Skeletal muscle satellite cell (primary cell): ENCODE data around the gene TMEM169.

Experiments
- H3K27me3 ChIP-seq: 2 replicates; pipeline ENCODE4 v1.7.0; 2013; ENCODE audit warnings: low read length; ENCODE audit not compliant: control insufficient read depth, insufficient read depth
- H3K36me3 ChIP-seq: 2 replicates; pipeline ENCODE4 v1.7.0; 2013; ENCODE audit warnings: mild to moderate bottlenecking, control low read depth, low read length; ENCODE audit not compliant: insufficient read depth
- H3K4me1 ChIP-seq: 2 replicates; pipeline ENCODE4 v1.7.0; 2013; ENCODE audit warnings: low read length; ENCODE audit not compliant: control insufficient read depth, insufficient read depth
- H3K4me2 ChIP-seq: 2 replicates; pipeline ENCODE4 v1.7.0; 2013; ENCODE audit warnings: mild to moderate bottlenecking, low read length
- H3K4me3 ChIP-seq: 2 replicates; pipeline ENCODE4 v1.7.0; 2013; ENCODE audit warnings: low read length
- H3K9ac ChIP-seq: 2 replicates; pipeline ENCODE4 v1.7.0; 2013; ENCODE audit warnings: mild to moderate bottlenecking, low read depth, low read length, moderate library complexity
- H3K9me3 ChIP-seq: replicated peaks from 2 replicates; pipeline ENCODE4 v1.7.0; 2013; ENCODE audit warnings: mild to moderate bottlenecking, control low read depth, low read length

Gene TMEM169

GRCh38 chr2:216117561-216118340 lies 36.0 kb downstream of the TMEM169 start:
- no peak overlapping the region for H3K9ac ChIP-seq
- H3K9me3 ChIP-seq: no peaks in the 10 kb centered on the region
- no peak overlapping the region for H3K4me2 ChIP-seq
- H3K36me3 ChIP-seq: peaks cover 88% of the 10 kb centered on the region
- peaks cover 22% of the 10 kb centered on the region for H3K4me1 ChIP-seq
- H3K27me3 ChIP-seq: no peaks in the 10 kb centered on the region
- H3K4me3 ChIP-seq: no peak overlapping the region

- H3K36me3 ChIP-seq: peaks cover 87% of the 10 kb centered on the region
- H3K9ac ChIP-seq: no peak overlapping the region
- H3K4me1 ChIP-seq: peaks cover 22% of the 10 kb centered on the region
- no peaks in the 10 kb centered on the region for H3K9me3 ChIP-seq
- H3K4me3 ChIP-seq: no peak overlapping the region
- H3K4me2 ChIP-seq: no peak overlapping the region
- no peaks in the 10 kb centered on the region for H3K27me3 ChIP-seq
Observed at GRCh38 chr2:216118474-216118873, 36.8 kb downstream of the TMEM169 start.

- H3K9ac ChIP-seq: no peak overlapping the region
- peaks cover 22% of the 10 kb centered on the region for H3K4me1 ChIP-seq
- peaks cover 86% of the 10 kb centered on the region for H3K36me3 ChIP-seq
- no peaks in the 10 kb centered on the region for H3K27me3 ChIP-seq
- H3K9me3 ChIP-seq: no peaks in the 10 kb centered on the region
- no peak overlapping the region for H3K4me2 ChIP-seq
- no peak overlapping the region for H3K4me3 ChIP-seq
Observed at GRCh38 chr2:216119146-216119545, 37.4 kb downstream of the TMEM169 start.

DNA sequence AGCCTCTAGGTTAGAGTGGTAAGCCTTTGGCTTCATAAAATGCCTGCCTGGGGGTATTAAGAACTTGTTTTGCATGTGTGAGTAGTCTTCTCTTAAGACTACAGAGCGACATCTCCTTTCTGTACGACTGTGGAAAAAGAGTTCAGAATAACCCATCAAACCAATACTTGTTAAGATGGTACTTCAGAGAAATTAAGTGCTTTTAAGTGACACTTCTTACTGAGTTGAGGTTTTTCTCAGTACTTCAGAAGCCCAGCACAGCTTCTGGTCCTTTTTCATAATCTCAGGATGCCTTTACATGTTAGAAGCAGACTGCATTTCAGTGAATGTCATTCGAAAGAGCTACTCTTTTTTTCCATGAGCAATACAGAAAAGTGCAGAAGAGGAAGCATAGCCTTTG lies 38.3 kb downstream of the TMEM169 start:
- no peak overlapping the region for H3K4me3 ChIP-seq
- no peaks in the 10 kb centered on the region for H3K9me3 ChIP-seq
- H3K36me3 ChIP-seq: peaks cover 90% of the 10 kb centered on the region
- H3K4me2 ChIP-seq: no peak overlapping the region
- no peak overlapping the region for H3K9ac ChIP-seq
- peaks cover 22% of the 10 kb centered on the region for H3K4me1 ChIP-seq
- H3K27me3 ChIP-seq: no peaks in the 10 kb centered on the region

- Histone ChIP-seq H3K36me3 (peaks cover 96% of the 10 kb centered on the region), H3K27me3 (no peaks in the 10 kb centered on the region), H3K4me1 (peaks cover 13% of the 10 kb centered on the region), H3K4me3 (no peak overlapping the region), H3K9me3 (no peaks in the 10 kb centered on the region), H3K9ac (no peak overlapping the region), H3K4me2 (no peak overlapping the region)
Observed at GRCh38 chr2:216121255-216121654, 39.5 kb downstream of the TMEM169 start.

DNA sequence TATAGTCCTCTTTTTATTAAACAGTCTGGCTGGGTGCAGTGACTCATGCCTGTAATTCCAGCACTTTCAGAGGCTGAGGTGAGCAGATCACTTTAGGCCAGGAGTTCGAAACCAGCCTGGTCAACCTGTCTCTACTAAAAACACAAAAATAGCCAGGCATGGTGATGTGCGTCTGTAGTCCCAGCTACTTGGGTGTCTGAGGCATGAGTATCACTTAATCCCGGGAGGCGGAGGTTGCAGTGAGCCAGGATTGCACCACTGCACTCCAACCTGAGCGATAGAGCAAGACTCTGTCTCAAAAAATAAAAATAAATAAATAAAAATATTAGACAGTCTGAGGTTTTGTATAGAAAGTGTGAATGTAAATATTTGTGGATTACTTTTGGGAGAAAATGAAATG lies 45.2 kb downstream of the TMEM169 start:
- H3K4me1 ChIP-seq: no peaks in the 10 kb centered on the region
- H3K9ac ChIP-seq: no peak overlapping the region
- no peaks in the 10 kb centered on the region for H3K9me3 ChIP-seq
- H3K27me3 ChIP-seq: no peaks in the 10 kb centered on the region
- no peak overlapping the region for H3K4me3 ChIP-seq
- H3K4me2 ChIP-seq: no peak overlapping the region
- peaks cover 92% of the 10 kb centered on the region for H3K36me3 ChIP-seq

GRCh38 chr2:216130346-216130971 lies 48.7 kb downstream of the TMEM169 start:
- Histone ChIP-seq H3K4me2 (no peak overlapping the region), H3K4me1 (no peaks in the 10 kb centered on the region), H3K4me3 (no peak overlapping the region), H3K9ac (no peak overlapping the region), H3K9me3 (no peaks in the 10 kb centered on the region), H3K27me3 (no peaks in the 10 kb centered on the region), H3K36me3 (peaks cover 96% of the 10 kb centered on the region)

GRCh38 chr2:216131175-216131926 lies 49.6 kb downstream of the TMEM169 start:
- Histone ChIP-seq H3K9ac (no peak overlapping the region), H3K4me2 (no peak overlapping the region), H3K9me3 (no peaks in the 10 kb centered on the region), H3K4me1 (no peaks in the 10 kb centered on the region), H3K4me3 (no peak overlapping the region), H3K27me3 (no peaks in the 10 kb centered on the region), H3K36me3 (peaks cover 92% of the 10 kb centered on the region)

GRCh38 chr2:216132585-216132984 lies 50.9 kb downstream of the TMEM169 start:
- H3K9ac ChIP-seq: no peak overlapping the region
- H3K36me3 ChIP-seq: peaks cover 93% of the 10 kb centered on the region
- H3K4me3 ChIP-seq: no peak overlapping the region
- H3K4me2 ChIP-seq: no peak overlapping the region
- H3K27me3 ChIP-seq: no peaks in the 10 kb centered on the region
- H3K4me1 ChIP-seq: no peaks in the 10 kb centered on the region
- no peaks in the 10 kb centered on the region for H3K9me3 ChIP-seq

DNA sequence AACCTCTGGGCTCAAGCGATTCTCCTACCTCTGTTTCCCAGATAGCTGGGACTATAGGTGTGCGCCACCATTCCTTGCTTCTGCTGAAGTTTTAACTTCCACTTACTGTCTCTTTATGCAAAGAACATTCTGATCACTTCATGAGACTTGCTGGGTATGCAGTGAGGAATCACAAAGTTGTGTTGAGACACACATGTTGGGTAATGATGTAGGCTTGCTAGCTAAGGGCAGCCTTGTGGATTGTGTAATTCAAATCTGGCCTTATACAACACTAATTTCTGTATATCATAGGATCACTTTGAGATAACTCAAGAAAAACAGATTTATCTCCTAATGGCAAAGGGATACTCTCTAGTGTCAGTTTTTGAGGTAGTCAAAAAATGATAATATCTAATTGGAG lies 51.7 kb downstream of the TMEM169 start:
- no peak overlapping the region for H3K9ac ChIP-seq
- H3K9me3 ChIP-seq: no peaks in the 10 kb centered on the region
- peaks cover 93% of the 10 kb centered on the region for H3K36me3 ChIP-seq
- H3K4me3 ChIP-seq: no peak overlapping the region
- no peak overlapping the region for H3K4me2 ChIP-seq
- H3K27me3 ChIP-seq: no peaks in the 10 kb centered on the region
- no peaks in the 10 kb centered on the region for H3K4me1 ChIP-seq

DNA sequence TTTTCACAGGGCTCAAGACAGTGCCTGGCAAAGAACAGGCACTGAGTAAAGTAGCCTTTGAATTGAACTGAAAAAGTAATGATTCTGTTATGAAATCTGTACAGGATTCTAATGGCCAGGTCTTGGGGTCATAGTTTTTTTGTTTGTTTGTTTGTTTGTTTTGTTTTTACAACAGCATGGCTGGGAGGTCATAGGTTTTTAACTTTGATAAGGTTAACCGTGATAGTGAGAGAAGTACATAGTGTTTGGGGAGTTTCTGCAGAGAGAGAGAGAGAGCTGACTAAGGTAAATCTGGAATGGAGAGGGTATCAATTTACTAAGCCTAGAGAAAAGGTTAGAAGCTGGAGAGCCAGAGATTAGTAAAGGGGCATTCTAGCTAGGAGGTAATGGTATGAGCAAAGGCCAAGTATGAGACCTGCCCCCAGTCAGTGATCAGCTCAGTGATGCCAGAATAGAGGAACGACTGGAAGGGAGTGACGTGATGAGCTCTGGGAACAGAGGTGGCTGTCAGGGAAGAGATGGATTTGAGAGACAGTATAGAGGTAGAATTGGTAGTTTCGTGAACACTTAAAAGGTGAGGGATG lies 53.3 kb downstream of the TMEM169 start:
- Histone ChIP-seq H3K36me3 (peaks cover 97% of the 10 kb centered on the region), H3K27me3 (no peaks in the 10 kb centered on the region), H3K9me3 (no peaks in the 10 kb centered on the region), H3K4me3 (no peak overlapping the region), H3K4me1 (no peaks in the 10 kb centered on the region), H3K4me2 (no peak overlapping the region), H3K9ac (no peak overlapping the region)
